ENCODE results near the gene CEP41.

- no peak for TF ChIP-seq CTCF (IDR thresholded peaks at IDR 0.05)
- TF ChIP-seq POLR2A (IDR thresholded peaks at IDR 0.05): no peak
Observed at GRCh38 chr7:130435311-130435854, 5.4 kb downstream of the CEP41 start.

Measured in lower leg skin (tissue), 3 donors.